Small intestine (tissue), 7 donors: ENCODE measurements around the gene MILR1. TPM values are rescaled to one million over a fixed set of nuclear protein-coding genes. Genes with fewer than 3 reads are reported as not detected.
A peak's percentile ranks its signal among the peaks of the same experiment; 100 is the strongest.
"Not testable (repeated sequence)": the region's sequence is repeated elsewhere in the genome, so short reads cannot be mapped to it uniquely, and the experiment has no call there.

Source experiments
- DNase-seq, 2 donors: peaks; one replicate each; pipeline versions ENCODE4 v3.0.0 to v3.0.0-alpha.2; 2013
- FAIRE-seq: peaks from 2 replicates; lab custom pipeline; 2012; peaks lifted over from hg19 to GRCh38; lab: Jason Lieb, UNC
- H3K27ac ChIP-seq, 3 donors: one replicate each; pipeline ENCODE4 v1.5.1; 2013; ENCODE audit warnings: low read length in 2 of 3, mild to moderate bottlenecking in 2 of 3, control low read depth in 1 of 3, inconsistent platforms in 1 of 3, low read depth in 1 of 3, moderate library complexity in 1 of 3
- H3K27me3 ChIP-seq, 3 donors: one replicate each; pipeline ENCODE4 v1.6.1; 2013; ENCODE audit warnings: low read length in 3 of 3, inconsistent platforms in 1 of 3; ENCODE audit not compliant: control insufficient read depth in 3 of 3, insufficient read depth in 3 of 3
- H3K36me3 ChIP-seq, 3 donors: one replicate each; pipeline ENCODE4 v1.6.1; 2013; ENCODE audit warnings: low read length in 3 of 3, inconsistent platforms in 1 of 3, low read depth in 1 of 3, mild to moderate bottlenecking in 1 of 3, moderate library complexity in 1 of 3; ENCODE audit not compliant: control insufficient read depth in 3 of 3, insufficient read depth in 2 of 3
- H3K4me1 ChIP-seq, 3 donors: one replicate each; pipeline ENCODE4 v1.6.1; 2013; ENCODE audit warnings: low read length in 2 of 3, inconsistent platforms in 1 of 3, low read depth in 1 of 3, mild to moderate bottlenecking in 1 of 3, moderate library complexity in 1 of 3; ENCODE audit not compliant: control insufficient read depth in 3 of 3, insufficient read depth in 2 of 3
- H3K4me3 ChIP-seq, 3 donors: one replicate each; pipeline ENCODE4 v1.5.1; 2013; ENCODE audit warnings: low read length in 3 of 3, control low read depth in 1 of 3, inconsistent platforms in 1 of 3, low read depth in 1 of 3, mild to moderate bottlenecking in 1 of 3, moderate library complexity in 1 of 3
- H3K9me3 ChIP-seq, 2 donors: one replicate each; pipeline ENCODE4 v1.6.1; 2013; ENCODE audit warnings: low read depth in 1 of 2, low read length in 1 of 2; ENCODE audit not compliant: control insufficient read depth in 2 of 2, insufficient read depth in 1 of 2
- WGBS, 3 donors: extraction: QIAGEN DNeasy Blood & Tissue Kit; methylation state at CpG; one replicate each; pipeline ENCODE4 v1.1.7; 2013; 5-methylcytosine and 5-hydroxymethylcytosine counted together
- polyA plus RNA-seq, 4 donors: library from polyadenylated mRNA; stranded (reverse) in 3 of 4; unstranded in 1 of 4; fragments of 200-250 nt in 3 of 4; fragments of 120-200 nt in 1 of 4; gene quantifications; one replicate each; pipeline versions ENCODE4 v1.2.1 to v1.2.3, GENCODE V29; 2013
- donor health status: healthy with polysubstance abuse.
- donor health status: control.
- donor health status: control.
- donor health status: Bipolar disorder and iron deficiency.
- donor health status: healthy.

Gene MILR1
- polyA plus RNA-seq, 4 donors, result 2.0 to 5.4 (median 4.2) TPM

DNA sequence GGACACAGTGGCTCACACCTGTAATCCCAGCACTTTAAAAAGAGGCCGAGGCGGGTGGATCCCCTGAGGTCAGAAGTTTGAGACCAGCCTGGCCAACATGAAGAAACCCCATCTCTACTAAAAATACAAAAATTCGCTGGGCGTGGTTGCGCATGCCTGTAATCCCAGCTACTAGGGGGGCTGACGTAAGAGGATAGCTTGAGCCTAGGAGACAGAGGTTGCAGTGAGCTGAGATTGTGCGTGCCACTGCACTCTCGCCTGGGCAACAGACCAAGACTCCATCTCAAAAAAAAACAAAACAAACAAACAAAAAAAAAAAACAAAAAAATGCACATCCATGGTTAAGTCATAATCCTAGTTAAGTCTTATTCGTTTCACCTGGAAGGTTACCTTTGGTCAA is 26.8 kb upstream of the MILR1 start:
- H3K9me3 ChIP-seq, H3K4me1 ChIP-seq, H3K36me3 ChIP-seq, FAIRE-seq, DNase-seq, H3K4me3 ChIP-seq, H3K27ac ChIP-seq, H3K27me3 ChIP-seq: not testable (repeated sequence)
- 56 to 92% (median 84%) methylated on average over 3 to 9 of the region's 9 CpGs for WGBS, 3 donors

GRCh38 chr17:64423881-64424280 is 25.0 kb upstream of the MILR1 start:
- 68 to 74% (median 73%) methylated on average over 3 of the region's 3 CpGs for WGBS, 3 donors
- Histone ChIP-seq H3K27me3 (no peaks in the 10 kb centered on the region), H3K36me3 (no peaks in the 10 kb centered on the region), H3K27ac (no peak overlapping the region), H3K4me3 (no peak overlapping the region), H3K9me3 (no peaks in the 10 kb centered on the region), H3K4me1 (no peaks in the 10 kb centered on the region)
- FAIRE-seq (no peak), DNase-seq (peak in 1 of 2 donors; percentile 16)

GRCh38 chr17:64424324-64424849 is 24.5 kb upstream of the MILR1 start:
- no peak overlapping the region for H3K27ac ChIP-seq
- FAIRE-seq, result no peak

GRCh38 chr17:64425191-64425590 is 23.7 kb upstream of the MILR1 start:
- 78 to 87% (median 80%) methylated on average over 3 of the region's 3 CpGs for WGBS, 3 donors
- H3K27me3 ChIP-seq, result peaks cover 0 to 2% (median 0%) of the 10 kb centered on the region in 3 donors
- DNase-seq, result no peak
- H3K36me3 ChIP-seq, result no peaks in the 10 kb centered on the region
- FAIRE-seq, result no peak
- H3K4me3 ChIP-seq, result no peak overlapping the region
- no peak overlapping the region for H3K27ac ChIP-seq
- no peaks in the 10 kb centered on the region for H3K4me1 ChIP-seq
- H3K9me3 ChIP-seq, result no peaks in the 10 kb centered on the region

More at GRCh38 chr17:64424324-64424849, 24.5 kb upstream of the MILR1 start:
- WGBS, 3 donors, result 74 to 81% (median 79%) methylated on average over 1 of the region's 1 CpG
- Histone ChIP-seq H3K36me3 (no peaks in the 10 kb centered on the region), H3K27me3 (no peaks in the 10 kb centered on the region), H3K4me1 (no peaks in the 10 kb centered on the region), H3K9me3 (no peaks in the 10 kb centered on the region), H3K4me3 (no peak overlapping the region)
- no peak for DNase-seq

DNA sequence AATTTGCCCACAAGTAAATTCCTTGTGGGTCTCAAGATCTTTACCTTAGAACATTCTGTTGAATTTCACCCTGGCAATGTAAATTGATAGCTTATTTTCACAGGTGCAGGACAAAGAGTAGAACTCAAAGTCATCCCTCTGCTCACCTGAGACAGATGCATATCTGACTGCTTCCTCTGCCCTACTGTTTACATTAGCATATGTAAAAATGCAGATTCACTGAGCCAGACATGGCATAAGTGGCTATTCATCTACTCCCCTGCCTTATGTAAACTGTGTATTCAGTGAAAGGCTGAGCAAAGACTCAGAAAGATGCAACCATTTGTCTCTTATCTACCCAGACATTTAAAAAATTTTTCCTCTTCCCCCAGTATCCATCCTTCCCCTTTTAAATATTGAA is 22.3 kb upstream of the MILR1 start:
- no peak for FAIRE-seq

GRCh38 chr17:64428406-64428805 is 20.5 kb upstream of the MILR1 start:
- DNase-seq (no peak), FAIRE-seq (no peak)
- peaks cover 0 to 6% (median 0%) of the 10 kb centered on the region in 3 donors for H3K27me3 ChIP-seq
- no peaks in the 10 kb centered on the region for H3K9me3 ChIP-seq
- H3K4me1 ChIP-seq, result no peaks in the 10 kb centered on the region
- no peak overlapping the region for H3K27ac ChIP-seq
- 77 to 90% (median 88%) methylated on average over 1 of the region's 1 CpG for WGBS, 3 donors
- no peak overlapping the region for H3K4me3 ChIP-seq
- H3K36me3 ChIP-seq, result no peaks in the 10 kb centered on the region

More for the DNA sequence above, 22.3 kb upstream of the MILR1 start:
- no peak overlapping the region for H3K4me3 ChIP-seq
- H3K27ac ChIP-seq, result no peak overlapping the region
- H3K27me3 ChIP-seq, result peaks cover 0 to 6% (median 0%) of the 10 kb centered on the region in 3 donors
- H3K36me3 ChIP-seq, result no peaks in the 10 kb centered on the region
- H3K9me3 ChIP-seq, result no peaks in the 10 kb centered on the region
- DNase-seq, result no peak
- H3K4me1 ChIP-seq, result no peaks in the 10 kb centered on the region

DNA sequence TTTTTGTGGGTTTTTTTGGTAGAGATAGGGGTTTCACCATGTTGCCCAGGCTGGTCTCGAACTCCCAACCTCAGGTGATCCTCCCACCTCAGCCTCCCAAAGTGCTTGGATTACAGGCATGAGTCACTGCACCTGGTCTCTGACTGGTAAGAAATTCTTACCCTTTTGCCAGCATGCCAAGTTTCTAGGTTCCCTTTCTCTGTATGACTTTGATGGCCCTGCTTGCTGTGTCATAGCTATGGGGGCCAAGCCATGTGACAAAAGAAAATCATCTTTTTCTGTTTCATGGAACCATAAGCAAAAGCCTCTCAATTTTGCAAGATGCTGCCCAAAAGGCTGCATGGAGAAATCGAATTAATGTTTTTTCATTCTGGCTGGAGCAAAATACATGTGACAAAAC is 18.9 kb upstream of the MILR1 start:
- WGBS, 3 donors, result 76 to 86% (median 76%) methylated on average over 2 of the region's 2 CpGs
- not testable (repeated sequence) for H3K9me3 ChIP-seq, H3K36me3 ChIP-seq, H3K27me3 ChIP-seq, H3K27ac ChIP-seq, DNase-seq, FAIRE-seq, H3K4me3 ChIP-seq, H3K4me1 ChIP-seq

- 74 to 77% (median 77%) methylated on average over 6 of the region's 6 CpGs for WGBS, 3 donors
- FAIRE-seq, result no peak
- Histone ChIP-seq H3K4me1 (no peaks in the 10 kb centered on the region), H3K9me3 (peaks cover 0 to 7% of the 10 kb centered on the region in 2 donors), H3K36me3 (no peaks in the 10 kb centered on the region), H3K4me3 (no peak overlapping the region), H3K27ac (no peak overlapping the region), H3K27me3 (peaks cover 0 to 6% (median 0%) of the 10 kb centered on the region in 3 donors)
- no peak for DNase-seq
Measured at GRCh38 chr17:64431534-64431933, 17.4 kb upstream of the MILR1 start.

GRCh38 chr17:64437944-64438525 is 10.9 kb upstream of the MILR1 start:
- DNase-seq (no peak), FAIRE-seq (no peak)
- H3K9me3 ChIP-seq, result peaks cover 6 to 35% of the 10 kb centered on the region in 2 donors
- H3K4me1 ChIP-seq, result no peaks in the 10 kb centered on the region
- no peak overlapping the region for H3K4me3 ChIP-seq
- H3K27ac ChIP-seq, result no peak overlapping the region
- WGBS, 3 donors, result 84 to 89% (median 85%) methylated on average over 5 of the region's 5 CpGs
- H3K36me3 ChIP-seq, result no peaks in the 10 kb centered on the region
- H3K27me3 ChIP-seq, result no peaks in the 10 kb centered on the region
